Measurements from ENCODE around the gene SLC16A3. TPM values are rescaled to one million over a fixed set of nuclear protein-coding genes. Genes with fewer than 3 reads are reported as not detected.

The SLC16A3 gene
- polyA plus RNA-seq, 1 donor (not counting 4 experiments of a cell fraction or from before 2014, with no cell fraction given): 35.7 TPM

GRCh38 chr17:82232322-82232820 is 3.5 kb downstream of the SLC16A3 start:
- H3K9me1 ChIP-seq (ENCODE audit: control insufficient read depth, extremely low read depth, insufficient read depth, low read length): no peaks in the 10 kb centered on the region
- H3K9ac ChIP-seq (ENCODE audit: control insufficient read depth, extremely low read depth, insufficient read depth, low read length): no peak overlapping the region
- dilution Hi-C loops (cut with MboI; ENCODE audit: extremely low pct_ligation_motif_present, low sequenced_read_pairs): no loop called here
- no peak overlapping the region for H3K27ac ChIP-seq (ENCODE audit: control insufficient read depth, insufficient read depth, low read length)
- H3K36me3 ChIP-seq (ENCODE audit: control insufficient read depth in 2 of 2, extremely low read depth in 1 of 2, insufficient read depth in 2 of 2, low read length in 2 of 2): peaks cover 0 to 3% of the 10 kb centered on the region in 2 experiments
- DNase-seq (ENCODE audit: low read depth, low spot score): no peak
- H3K4me2 ChIP-seq (ENCODE audit: control insufficient read depth, extremely low read depth, insufficient read depth, low read depth, low read length): no peak overlapping the region
- H3K27me3 ChIP-seq (ENCODE audit: control insufficient read depth, extremely low read depth, insufficient read depth, low read length): no peaks in the 10 kb centered on the region
- H2AFZ ChIP-seq (ENCODE audit: control insufficient read depth, low read length): no peak overlapping the region
- H3K9me3 ChIP-seq (ENCODE audit: control insufficient read depth, low read depth, low read length): no peaks in the 10 kb centered on the region
- H3K79me2 ChIP-seq (ENCODE audit: control insufficient read depth, insufficient read depth, low read length): no peaks in the 10 kb centered on the region
- TF ChIP-seq EZH2 (IDR thresholded peaks at IDR 0.05; ENCODE audit: low read length) (no peak), CTCF (optimal IDR thresholded peaks at IDR 0.05 in 1 of 3, IDR thresholded peaks at IDR 0.05 in 1 of 3, conservative IDR thresholded peaks at IDR 0.05 in 1 of 3; ENCODE audit: extremely low read depth in 1 of 3, insufficient read depth in 2 of 3, low read length in 3 of 3) (no peak)
- H3K4me3 ChIP-seq (ENCODE audit: control insufficient read depth in 2 of 3, extremely low read depth in 1 of 3, insufficient read depth in 2 of 3, low read depth in 1 of 3, low read length in 3 of 3): no peak overlapping the region
- peaks cover 27% of the 10 kb centered on the region for H3K4me1 ChIP-seq (ENCODE audit: control insufficient read depth, extremely low read depth, insufficient read depth, low read length)
- FAIRE-seq: no peak
- H4K20me1 ChIP-seq (ENCODE audit: control insufficient read depth, extremely low read depth, insufficient read depth, low read length): no peaks in the 10 kb centered on the region

- Histone ChIP-seq H3K27ac (ENCODE audit: control insufficient read depth, insufficient read depth, low read length) (no peak overlapping the region), H3K4me1 (ENCODE audit: control insufficient read depth, extremely low read depth, insufficient read depth, low read length) (peaks cover 29% of the 10 kb centered on the region), H2AFZ (ENCODE audit: control insufficient read depth, low read length) (no peak overlapping the region), H3K9ac (ENCODE audit: control insufficient read depth, extremely low read depth, insufficient read depth, low read length) (no peak overlapping the region), H3K4me2 (ENCODE audit: control insufficient read depth, extremely low read depth, insufficient read depth, low read depth, low read length) (no peak overlapping the region), H3K9me3 (ENCODE audit: control insufficient read depth, low read depth, low read length) (no peaks in the 10 kb centered on the region), H3K9me1 (ENCODE audit: control insufficient read depth, extremely low read depth, insufficient read depth, low read length) (no peaks in the 10 kb centered on the region), H3K27me3 (ENCODE audit: control insufficient read depth, extremely low read depth, insufficient read depth, low read length) (no peaks in the 10 kb centered on the region), H3K79me2 (ENCODE audit: control insufficient read depth, insufficient read depth, low read length) (no peaks in the 10 kb centered on the region), H3K4me3 (ENCODE audit: control insufficient read depth in 2 of 3, extremely low read depth in 1 of 3, insufficient read depth in 2 of 3, low read depth in 1 of 3, low read length in 3 of 3) (no peak overlapping the region), H4K20me1 (ENCODE audit: control insufficient read depth, extremely low read depth, insufficient read depth, low read length) (no peaks in the 10 kb centered on the region), H3K36me3 (ENCODE audit: control insufficient read depth in 2 of 2, extremely low read depth in 1 of 2, insufficient read depth in 2 of 2, low read length in 2 of 2) (peaks cover 0 to 6% of the 10 kb centered on the region in 2 experiments)
- dilution Hi-C loops (cut with MboI; ENCODE audit: extremely low pct_ligation_motif_present, low sequenced_read_pairs): no loop called here
- TF ChIP-seq CTCF (optimal IDR thresholded peaks at IDR 0.05 in 1 of 3, IDR thresholded peaks at IDR 0.05 in 1 of 3, conservative IDR thresholded peaks at IDR 0.05 in 1 of 3; ENCODE audit: extremely low read depth in 1 of 3, insufficient read depth in 2 of 3, low read length in 3 of 3) (no peak), EZH2 (IDR thresholded peaks at IDR 0.05; ENCODE audit: low read length) (no peak)
- DNase-seq (ENCODE audit: low read depth, low spot score): no peak
- no peak for FAIRE-seq
These were observed 4.3 kb downstream of the SLC16A3 start for GRCh38 chr17:82232876-82233785.

All from keratinocyte (primary cell).